LNCaP clone FGC (cell line): ENCODE results near the gene ZBTB20.

Experiments used
- DNase-seq: peaks from one replicate; pipeline ENCODE4 v3.0.0-alpha.2; 2011; ENCODE audit warnings: low read depth
- H3K4me3 ChIP-seq: 2 replicates; pipeline ENCODE4 v1.5.1; 2011; ENCODE audit warnings: mild to moderate bottlenecking, low read depth, low read length, control low read depth
- TF ChIP-seq, protein P1 (sequence below): IDR thresholded peaks from 2 replicates; pipeline ENCODE4 v1.5.1; 2012; ENCODE audit warnings: mild to moderate bottlenecking; ENCODE audit not compliant: control insufficient read depth, insufficient read depth; ENCODE audit errors: extremely low read depth

Gene ZBTB20

DNA sequence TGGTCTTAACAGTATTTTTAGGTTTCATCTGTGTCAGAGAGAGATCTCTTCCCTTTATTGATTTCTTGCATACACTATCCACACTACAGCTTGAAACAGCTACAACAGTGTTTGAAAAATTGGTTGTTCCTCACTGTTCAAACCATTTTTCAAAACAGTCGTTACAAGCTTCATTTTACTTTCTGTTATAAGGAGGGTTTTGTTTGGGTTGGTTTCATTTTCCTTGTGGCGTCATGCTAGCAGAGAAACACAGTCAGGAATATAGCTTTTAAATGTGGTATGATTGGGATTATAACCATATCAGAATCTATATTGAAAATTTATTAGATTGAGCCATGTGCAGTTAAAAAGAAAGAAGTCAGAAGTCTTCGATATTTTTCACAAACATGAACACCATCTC, 400.6 kb downstream of the ZBTB20 start:
- no peak for DNase-seq
- TF ChIP-seq, protein P1, sequence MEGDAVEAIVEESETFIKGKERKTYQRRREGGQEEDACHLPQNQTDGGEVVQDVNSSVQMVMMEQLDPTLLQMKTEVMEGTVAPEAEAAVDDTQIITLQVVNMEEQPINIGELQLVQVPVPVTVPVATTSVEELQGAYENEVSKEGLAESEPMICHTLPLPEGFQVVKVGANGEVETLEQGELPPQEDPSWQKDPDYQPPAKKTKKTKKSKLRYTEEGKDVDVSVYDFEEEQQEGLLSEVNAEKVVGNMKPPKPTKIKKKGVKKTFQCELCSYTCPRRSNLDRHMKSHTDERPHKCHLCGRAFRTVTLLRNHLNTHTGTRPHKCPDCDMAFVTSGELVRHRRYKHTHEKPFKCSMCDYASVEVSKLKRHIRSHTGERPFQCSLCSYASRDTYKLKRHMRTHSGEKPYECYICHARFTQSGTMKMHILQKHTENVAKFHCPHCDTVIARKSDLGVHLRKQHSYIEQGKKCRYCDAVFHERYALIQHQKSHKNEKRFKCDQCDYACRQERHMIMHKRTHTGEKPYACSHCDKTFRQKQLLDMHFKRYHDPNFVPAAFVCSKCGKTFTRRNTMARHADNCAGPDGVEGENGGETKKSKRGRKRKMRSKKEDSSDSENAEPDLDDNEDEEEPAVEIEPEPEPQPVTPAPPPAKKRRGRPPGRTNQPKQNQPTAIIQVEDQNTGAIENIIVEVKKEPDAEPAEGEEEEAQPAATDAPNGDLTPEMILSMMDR, result no peak
- no peak overlapping the region for H3K4me3 ChIP-seq

DNA sequence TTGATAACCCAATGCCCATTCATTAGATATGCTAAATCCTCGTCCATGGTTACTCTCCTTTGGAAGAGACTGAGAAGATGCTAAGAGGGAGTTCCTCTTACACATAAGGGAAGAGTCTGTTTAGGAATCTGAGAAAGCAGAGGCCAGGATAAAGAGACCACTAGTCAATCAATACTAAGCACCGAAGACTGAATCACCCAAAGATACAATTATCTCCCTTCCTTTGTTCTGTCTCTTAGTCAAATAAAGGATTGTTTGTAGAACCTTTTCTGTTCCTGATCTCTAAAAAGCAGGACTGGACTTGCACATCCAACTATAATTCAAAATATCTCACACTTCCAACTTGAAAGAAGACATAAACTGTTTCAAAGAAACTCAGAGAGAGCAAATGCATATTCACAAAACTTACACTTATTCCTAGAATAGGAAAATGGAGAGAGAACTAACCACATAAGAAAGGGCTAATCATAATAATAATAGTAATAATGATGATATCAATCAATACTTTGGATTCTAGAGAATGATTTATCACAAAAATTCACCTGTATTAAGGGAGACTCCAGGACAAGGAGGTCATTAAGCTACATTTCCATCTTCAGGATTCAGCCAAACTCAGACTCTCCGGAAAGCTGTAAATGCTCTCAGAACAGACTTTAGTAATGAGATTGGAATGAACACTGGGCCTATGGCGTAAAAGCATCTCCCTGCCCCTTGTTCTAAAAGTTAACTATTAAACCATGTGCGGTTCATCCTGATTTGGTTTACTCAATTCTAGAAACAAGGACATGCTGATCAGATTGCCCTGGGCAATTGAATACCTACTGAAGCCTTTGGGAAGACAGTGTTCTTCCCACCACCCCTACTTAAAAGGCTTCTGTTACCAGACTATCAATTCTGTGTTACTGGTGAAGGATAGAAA, 401.5 kb downstream of the ZBTB20 start:
- no peak overlapping the region for H3K4me3 ChIP-seq
- DNase-seq, result no peak
- TF ChIP-seq, protein P1, result no peak

GRCh38 chr3:114743746-114744485, 403.2 kb downstream of the ZBTB20 start:
- TF ChIP-seq, protein P1, result no peak
- DNase-seq, result no peak
- H3K4me3 ChIP-seq, result no peak overlapping the region

GRCh38 chr3:114741066-114741465, 406.0 kb downstream of the ZBTB20 start:
- no peak for DNase-seq
- no peak overlapping the region for H3K4me3 ChIP-seq
- TF ChIP-seq, protein P1, result no peak

- no peak for DNase-seq
- TF ChIP-seq, protein P1, result no peak
These were observed 407.5 kb downstream of the ZBTB20 start for GRCh38 chr3:114739627-114740026.

DNA sequence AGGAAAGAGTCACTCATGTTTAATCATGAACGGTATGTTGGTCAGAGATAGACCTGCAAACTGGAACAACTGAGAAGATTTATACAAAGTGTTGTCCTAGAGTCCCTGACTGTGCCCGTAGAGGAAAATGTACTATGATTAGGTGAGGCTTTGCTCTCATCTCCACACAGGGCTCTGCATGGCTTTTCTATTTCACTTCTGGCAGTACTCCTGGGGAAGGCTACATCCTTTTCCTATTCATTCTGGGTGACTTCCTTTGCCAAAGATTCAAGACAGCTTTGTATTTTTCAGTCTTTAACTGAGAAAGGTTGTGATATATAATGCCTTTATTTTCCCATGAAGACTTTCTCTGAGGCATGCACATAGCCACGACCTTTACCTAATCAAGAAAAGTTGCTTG, 414.7 kb downstream of the ZBTB20 start:
- DNase-seq, result no peak
- no peak overlapping the region for H3K4me3 ChIP-seq
- TF ChIP-seq, protein P1, result no peak

More at GRCh38 chr3:114739627-114740026, 407.5 kb downstream of the ZBTB20 start:
- no peak overlapping the region for H3K4me3 ChIP-seq
